K562 (cell line): ENCODE data around the gene PPP1R12B. TPM values are rescaled to one million over a fixed set of nuclear protein-coding genes. Genes with fewer than 3 reads are reported as not detected.
"Not testable (repeated sequence)": the region's sequence is repeated elsewhere in the genome, so short reads cannot be mapped to it uniquely, and the experiment has no call there.

Experiments
- ATAC-seq: fragments of 200-7000 bp; cut with Tn5 transposase; 3 replicates; pipeline ENCODE4 v1.9.1; 2020; ENCODE audit warnings: moderate library complexity
- BruUV-seq: library from RNA; stranded (reverse); fragments of 400-500 nt; replicated peaks from 2 replicates; lab custom pipeline; 2021; lab: Mats Ljungman, UMichigan
- CTCF ChIA-PET: fragments of 300-600 bp; formaldehyde crosslinking; extraction: SDS; loops from one replicate; lab custom pipeline; 2021; ENCODE audit warnings: low intra/inter-chr PET ratio; lab: Yijun Ruan, JAX
- POLR2A ChIA-PET: fragments of 300-600, 350-650 bp; sonication (Branson Sonifier 250); formaldehyde crosslinking; extraction: SDS; loops from one replicate; lab custom pipeline; 2021; ENCODE audit warnings: antibody characterized with exemption, inconsistent platforms; lab: Yijun Ruan, JAX
- DNase-seq, 4 experiments: peaks; one replicate each; pipeline versions ENCODE4 v3.0.0 to v3.0.0-alpha.2; 2011 to 2018; ENCODE audit warnings: low spot score in 3 of 4, mixed read lengths in 3 of 4; ENCODE audit errors: extremely low read depth in 1 of 4
- FAIRE-seq: peaks from 2 replicates; lab custom pipeline; 2011; peaks lifted over from hg19 to GRCh38; lab: Jason Lieb, UNC
- H2AFZ ChIP-seq: 2 replicates; pipeline ENCODE4 v1.6.0; 2011; ENCODE audit warnings: low read depth, low read length, control low read depth, inconsistent platforms
- H3K27ac ChIP-seq: fragments of 200-600 bp; 3 replicates; pipeline ENCODE4 v1.8.0; 2011; ENCODE audit warnings: low read depth, mild to moderate bottlenecking, control low read depth, inconsistent platforms, low read length, moderate library complexity, mixed read lengths; ENCODE audit errors: extremely low read depth
- H3K27me3 ChIP-seq, 2 experiments: fragments of 300-600 bp in 1 of 2; 2 replicates in 1 of 2; 3 replicates in 1 of 2; pipeline versions ENCODE4 v1.6.0 to v1.8.0; 2011; ENCODE audit warnings: inconsistent platforms in 2 of 2, low read length in 2 of 2, mild to moderate bottlenecking in 1 of 2, mixed read lengths in 1 of 2, moderate library complexity in 1 of 2; ENCODE audit not compliant: control insufficient read depth in 2 of 2, insufficient read depth in 2 of 2
- H3K36me3 ChIP-seq: fragments of 300-600 bp; 3 replicates; pipeline ENCODE4 v1.8.0; 2011; ENCODE audit warnings: mild to moderate bottlenecking, low read length, inconsistent platforms; ENCODE audit not compliant: control insufficient read depth, insufficient read depth
- H3K4me1 ChIP-seq, 2 experiments: fragments of 200-600 bp in 1 of 2; replicated peaks in 1 of 2; 2 replicates in 1 of 2; 3 replicates in 1 of 2; pipeline versions ENCODE4 v1.5.1 to v1.8.0; 2011; ENCODE audit warnings: inconsistent platforms in 2 of 2, low read length in 2 of 2, mild to moderate bottlenecking in 1 of 2, mixed read lengths in 1 of 2, moderate library complexity in 1 of 2; ENCODE audit not compliant: control insufficient read depth in 2 of 2, insufficient read depth in 2 of 2
- H3K4me2 ChIP-seq: 2 replicates; pipeline ENCODE4 v1.6.1; 2011; ENCODE audit warnings: low read length, control low read depth, inconsistent platforms, mixed read lengths; ENCODE audit not compliant: insufficient read depth
- H3K4me3 ChIP-seq: fragments of 200-600 bp; sonication (generic), shearing (Covaris generic); 2 replicates; pipeline ENCODE4 v1.5.1; 2016; ENCODE audit warnings: control low read depth, inconsistent platforms
- H3K79me2 ChIP-seq: fragments of 200-600 bp; 3 replicates; pipeline ENCODE4 v1.8.0; 2011; ENCODE audit warnings: low read length, inconsistent platforms; ENCODE audit not compliant: control insufficient read depth, insufficient read depth
- H3K9ac ChIP-seq, 2 experiments: 2 replicates each; pipeline versions ENCODE4 v1.6.0 to v1.6.1; 2011; ENCODE audit warnings: low read depth in 2 of 2, low read length in 2 of 2, control low read depth in 1 of 2, inconsistent platforms in 1 of 2, mild to moderate bottlenecking in 1 of 2, mixed read lengths in 1 of 2; ENCODE audit not compliant: insufficient read depth in 1 of 2
- H3K9me1 ChIP-seq: one replicate; pipeline ENCODE4 v1.6.0; 2011; ENCODE audit warnings: inconsistent platforms, mild to moderate bottlenecking, low read length, moderate library complexity; ENCODE audit not compliant: control insufficient read depth, insufficient read depth
- H3K9me3 ChIP-seq: replicated peaks from 2 replicates; pipeline ENCODE4 v1.5.1; 2011; ENCODE audit warnings: low read depth, low read length, inconsistent platforms; ENCODE audit not compliant: control insufficient read depth, insufficient read depth
- H4K20me1 ChIP-seq: replicated peaks from 2 replicates; pipeline ENCODE4 v1.6.1; 2011; ENCODE audit warnings: low read length, inconsistent platforms, mixed read lengths; ENCODE audit not compliant: control insufficient read depth, insufficient read depth
- FOXJ2 ChIP-seq: fragments of 200-800 bp; sonication (Bioruptor generic); IDR thresholded peaks from 2 replicates; pipeline ENCODE4 v1.6.1; 2016; ENCODE audit warnings: missing genetic modification characterization, missing compliant biosample characterization
- RFX1 ChIP-seq: fragments of 450-650 bp; IDR thresholded peaks from 2 replicates; pipeline ENCODE4 v1.6.1; 2016; ENCODE audit warnings: mild to moderate bottlenecking, moderate library complexity
- TOE1 ChIP-seq, 2 experiments: fragments of 450-650 bp in 1 of 2; sonication (generic) in 1 of 2; formaldehyde crosslinking in 1 of 2; IDR thresholded peaks; 2 replicates each; pipeline versions ENCODE4 v1.7.1 to v1.8.0; 2016 to 2022; ENCODE audit warnings: borderline replicate concordance in 2 of 2, mild to moderate bottlenecking in 2 of 2, antibody characterized with exemption in 1 of 2, inconsistent platforms in 1 of 2, low read depth in 1 of 2, missing genetic modification reagents in 1 of 2, moderate library complexity in 1 of 2
- ZNF384 ChIP-seq: IDR thresholded peaks from 2 replicates; pipeline ENCODE4 v1.6.1; 2012; ENCODE audit warnings: low read depth, low read length, improper control_type of control experiment
- WGBS: fragments of 100-300 bp; shearing (Covaris generic); methylation state at CpG from one replicate; pipeline ENCODE4 v1.1.6; 2016; ENCODE audit warnings: low coverage, mixed read lengths; ENCODE audit not compliant: insufficient coverage; ENCODE audit errors: missing lambda C conversion rate; 5-methylcytosine and 5-hydroxymethylcytosine counted together
- in situ Hi-C: fragments of 300-500 bp; cut with MboI; formaldehyde crosslinking; loops from 4 replicates; pipeline ENCODE4 v1.15.0; 2018; ENCODE audit warnings: inconsistent platforms, mixed read lengths
- intact Hi-C: fragments of 100-400 bp; cut with micrococcal nuclease; formaldehyde crosslinking; loops from 2 replicates; pipeline ENCODE4 v1.14.2; 2022
- polyA plus RNA-seq, 8 experiments: library from polyadenylated mRNA; depleted of rRNA in 4 of 8; stranded (reverse) in 5 of 8; unstranded in 3 of 8; fragments of >200 nt; fragmentation: Nextera tagmentation in 2 of 8; fragmentation: Illumina TruSeq in 1 of 8; extraction: Ambion mirVana in 2 of 8; extraction: Trizol in 1 of 8; gene quantifications; 2 replicates each; pipeline versions ENCODE4 v1.2.1 to v1.2.3, GENCODE V29; 2011 to 2014; ENCODE audit warnings: inconsistent platforms in 1 of 8, missing spikeins in 1 of 8
- total RNA-seq, 7 experiments: library from RNA; depleted of rRNA in 6 of 7; stranded (reverse); fragments of >200 nt in 6 of 7; fragmentation: Illumina TruSeq in 2 of 7; extraction: Trizol in 2 of 7; gene quantifications; 2 replicates each; pipeline versions ENCODE4 v1.2.1 to v1.2.3, GENCODE V29; 2011 to 2021; ENCODE audit warnings: low replicate concordance in 1 of 7

Gene PPP1R12B
- total and polyA plus RNA-seq, 9 of the 15 experiments (the other 6 are each of a cell fraction or from before 2014, with no cell fraction given) = 0.73 to 16.9 (median 13.6) TPM

DNA sequence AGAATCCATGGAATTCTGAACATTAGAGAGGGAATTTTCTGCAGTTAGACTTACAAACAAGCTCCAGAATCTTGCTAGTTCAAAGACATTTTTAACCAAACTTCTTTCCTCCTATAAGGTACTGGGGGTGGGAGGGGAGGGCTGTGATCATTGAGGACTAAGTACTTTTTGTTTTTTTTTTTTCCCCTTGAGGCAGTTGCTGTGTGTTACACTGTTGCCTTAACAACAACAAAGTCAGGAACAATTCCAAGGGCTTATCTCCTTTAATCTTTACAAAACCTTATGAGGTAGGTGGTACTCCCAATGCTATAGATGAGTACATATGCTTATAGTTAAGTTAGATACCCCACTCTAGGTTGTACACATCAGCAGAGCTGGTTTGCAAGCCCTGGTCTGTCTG, 62.9 kb downstream of the PPP1R12B start:
- BruUV-seq = no TSS peak

GRCh38 chr1:202412421-202412820, 63.9 kb downstream of the PPP1R12B start:
- in situ Hi-C loops, ATAC-seq, H3K4me3 ChIP-seq, BruUV-seq, H3K4me2 ChIP-seq, H3K9me1 ChIP-seq, H3K27me3 ChIP-seq, H3K9me3 ChIP-seq, H3K4me1 ChIP-seq, H4K20me1 ChIP-seq, CTCF ChIA-PET, FAIRE-seq, H2AFZ ChIP-seq, H3K79me2 ChIP-seq, H3K9ac ChIP-seq, H3K36me3 ChIP-seq, intact Hi-C loops, H3K27ac ChIP-seq, DNase-seq: not testable (repeated sequence)
- WGBS = 29% methylated on average over 3 of the region's 3 CpGs
- POLR2A ChIA-PET = interaction anchor here (1.1 kb wide), 1 partner anchor 9 kb away, joined by 3 read pairs; no protein-coding TSS in a partner anchor

More for the DNA sequence above, 62.9 kb downstream of the PPP1R12B start:
- peaks cover 8% of the 10 kb centered on the region; the same call in 1 of the 2 replicates for H4K20me1 ChIP-seq
- TF ChIP-seq TOE1 (IDR thresholded peaks at IDR 0.05; ENCODE audit: borderline replicate concordance) (no peak), TOE1 (CRISPR knock-in tag; IDR thresholded peaks at IDR 0.05; ENCODE audit: borderline replicate concordance, low read depth) (no peak), ZNF384 (peak; percentile 46), FOXJ2 (tag) (peak; percentile 88), RFX1 (peak; percentile 37; the same call in 1 of the 2 replicates)
- TF ChIP-seq, all 486 proteins: peak for 3
- Histone ChIP-seq H3K27me3 (no peaks in the 10 kb centered on the region), H2AFZ (no peak overlapping the region), H3K9me3 (no peaks in the 10 kb centered on the region), H3K36me3 (no peaks in the 10 kb centered on the region), H3K4me3 (no peak overlapping the region), H3K4me1 (peaks cover 0 to 4% of the 10 kb centered on the region in 2 experiments; a peak in 2 of 5 replicates), H3K79me2 (no peaks in the 10 kb centered on the region), H3K9ac (no peak overlapping the region), H3K27ac (no peak overlapping the region), H3K4me2 (no peak overlapping the region), H3K9me1 (no peaks in the 10 kb centered on the region)
- FAIRE-seq (no peak), DNase-seq (no peak), ATAC-seq (peak; percentile 41)
- in situ Hi-C loops = no loop called here
- intact Hi-C loops = no loop called here
- ChIA-PET POLR2A (no interaction called here), CTCF (no interaction called here)
